ENCODE measurements around the gene MYO7A. TPM values are rescaled to one million over a fixed set of nuclear protein-coding genes. Genes with fewer than 3 reads are reported as not detected.

MYO7A gene
- total and polyA plus RNA-seq, 2 donors (not counting 1 experiment from before 2014, with no cell fraction given), result 0.03 to 0.07 TPM

- Histone ChIP-seq H3K79me2 (ENCODE audit: control insufficient read depth, insufficient read depth, low read length) (no peaks in the 10 kb centered on the region), H3K4me1 (ENCODE audit: control insufficient read depth in 2 of 2, insufficient read depth in 2 of 2, low read length in 2 of 2) (peaks cover 6 to 16% of the 10 kb centered on the region in 2 donors), H3K27ac (ENCODE audit: low read length in 2 of 2) (no peak overlapping the region), H3K9ac (ENCODE audit: low read length) (no peak overlapping the region), H3K4me3 (ENCODE audit: control extremely low read depth in 1 of 5, extremely low read depth in 1 of 5, insufficient read depth in 1 of 5, low read depth in 2 of 5, low read length in 4 of 5) (no peak overlapping the region), H3K27me3 (replicated peaks in 1 of 4; ENCODE audit: control extremely low read depth in 1 of 4, control insufficient read depth in 3 of 4, insufficient read depth in 4 of 4, low read length in 3 of 4) (no peaks in the 10 kb centered on the region), H3K36me3 (replicated peaks in 1 of 2; ENCODE audit: control extremely low read depth in 1 of 2, control insufficient read depth in 1 of 2, extremely low read depth in 1 of 2, insufficient read depth in 2 of 2, low read length in 1 of 2) (no peaks in the 10 kb centered on the region), H3K9me3 (ENCODE audit: control extremely low read depth in 1 of 3, control insufficient read depth in 2 of 3, insufficient read depth in 1 of 3, low read length in 2 of 3) (peaks cover 0 to 5% (median 0%) of the 10 kb centered on the region in 3 donors), H2AFZ (ENCODE audit: insufficient read depth, low read depth, low read length, poor library complexity, severe bottlenecking) (no peak overlapping the region), H3K4me2 (replicated peaks; ENCODE audit: low read depth, low read length, poor library complexity, severe bottlenecking) (no peak overlapping the region), H4K20me1 (ENCODE audit: control insufficient read depth, insufficient read depth, low read length, poor library complexity, severe bottlenecking) (no peaks in the 10 kb centered on the region)
- WGBS (ENCODE audit: insufficient coverage), result 100% methylated on average over 2 of the region's 2 CpGs
- Mint-ChIP-seq H3K9me3 (ENCODE audit: insufficient read depth) (peaks cover 9% of the 10 kb centered on the region), H3K4me1 (peaks cover 13% of the 10 kb centered on the region), H3K4me3 (no peak overlapping the region), H3K27ac (no peak overlapping the region), H3K27me3 (no peaks in the 10 kb centered on the region)
- ATAC-seq (ENCODE audit: low read depth) (no peak), DNase-seq (no peak)
- intact Hi-C loops (cut with micrococcal nuclease), result no loop called here
- POLR2A ChIA-PET, result no interaction called here
- CTCF ChIA-PET, result interaction anchor here (2.6 kb wide), 1 partner anchor 10 kb away, joined by 14 read pairs; no protein-coding TSS in a partner anchor
- no peak for TF ChIP-seq EZH2 (IDR thresholded peaks at IDR 0.05; ENCODE audit: borderline replicate concordance, insufficient read depth, low read depth, low read length, poor library complexity, severe bottlenecking)
- TF ChIP-seq CTCF (IDR thresholded peaks at IDR 0.05), result no peak
These were observed 47.3 kb upstream of the MYO7A start for GRCh38 chr11:77080643-77081210.

- 84% methylated on average over 9 of the region's 9 CpGs for WGBS (ENCODE audit: insufficient coverage)
- ATAC-seq (ENCODE audit: low read depth), result no peak
These were observed 46.6 kb upstream of the MYO7A start for GRCh38 chr11:77081381-77081851.

More at GRCh38 chr11:77081381-77081851, 46.6 kb upstream of the MYO7A start:
- intact Hi-C loops (cut with micrococcal nuclease), result no loop called here
- Histone ChIP-seq H3K36me3 (replicated peaks in 1 of 2; ENCODE audit: control extremely low read depth in 1 of 2, control insufficient read depth in 1 of 2, extremely low read depth in 1 of 2, insufficient read depth in 2 of 2, low read length in 1 of 2) (no peaks in the 10 kb centered on the region), H3K4me1 (ENCODE audit: control insufficient read depth in 2 of 2, insufficient read depth in 2 of 2, low read length in 2 of 2) (peaks cover 6 to 16% of the 10 kb centered on the region in 2 donors), H2AFZ (ENCODE audit: insufficient read depth, low read depth, low read length, poor library complexity, severe bottlenecking) (no peak overlapping the region), H3K9me3 (ENCODE audit: control extremely low read depth in 1 of 3, control insufficient read depth in 2 of 3, insufficient read depth in 1 of 3, low read length in 2 of 3) (peaks cover 0 to 5% (median 0%) of the 10 kb centered on the region in 3 donors), H4K20me1 (ENCODE audit: control insufficient read depth, insufficient read depth, low read length, poor library complexity, severe bottlenecking) (no peaks in the 10 kb centered on the region), H3K27ac (ENCODE audit: low read length in 2 of 2) (no peak overlapping the region), H3K27me3 (replicated peaks in 1 of 4; ENCODE audit: control extremely low read depth in 1 of 4, control insufficient read depth in 3 of 4, insufficient read depth in 4 of 4, low read length in 3 of 4) (no peaks in the 10 kb centered on the region), H3K9ac (ENCODE audit: low read length) (no peak overlapping the region), H3K4me2 (replicated peaks; ENCODE audit: low read depth, low read length, poor library complexity, severe bottlenecking) (no peak overlapping the region), H3K4me3 (ENCODE audit: control extremely low read depth in 1 of 5, extremely low read depth in 1 of 5, insufficient read depth in 1 of 5, low read depth in 2 of 5, low read length in 4 of 5) (no peak overlapping the region), H3K79me2 (ENCODE audit: control insufficient read depth, insufficient read depth, low read length) (no peaks in the 10 kb centered on the region)
- POLR2A ChIA-PET, result no interaction called here
- no peaks in the 10 kb centered on the region for H3K27me3 Mint-ChIP-seq
- peaks cover 9% of the 10 kb centered on the region for H3K9me3 Mint-ChIP-seq (ENCODE audit: insufficient read depth)
- H3K4me3 Mint-ChIP-seq, result no peak overlapping the region
- no peak for TF ChIP-seq EZH2 (IDR thresholded peaks at IDR 0.05; ENCODE audit: borderline replicate concordance, insufficient read depth, low read depth, low read length, poor library complexity, severe bottlenecking)
- no peak for TF ChIP-seq CTCF (IDR thresholded peaks at IDR 0.05)
- H3K4me1 Mint-ChIP-seq, result peaks cover 13% of the 10 kb centered on the region
- no peak for DNase-seq
- CTCF ChIA-PET, result interaction anchor here (0.7 to 2.6 kb wide), 2 partner anchors 10 to 162 kb away, joined by 3 to 14 read pairs; no protein-coding TSS in a partner anchor
- no peak overlapping the region for H3K27ac Mint-ChIP-seq
